ENCODE data around the gene LEFTY2.

- TF ChIP-seq CTCF (conservative IDR thresholded peaks at IDR 0.05) (no peak), ZFX (IDR thresholded peaks at IDR 0.05) (no peak)
Observed at GRCh38 chr1:225977937-225978748, 37.1 kb upstream of the LEFTY2 start.

Measured in C4-2B (cell line).